Stomach (tissue), 9 donors: ENCODE measurements around the gene ANGPTL8. TPM values are rescaled to one million over a fixed set of nuclear protein-coding genes. Genes with fewer than 3 reads are reported as not detected.

ENCODE experiments used
- DNase-seq, 2 donors: peaks; one replicate each; pipeline versions ENCODE4 v3.0.0 to v3.0.0-alpha.2; 2013 to 2019
- H3K27ac ChIP-seq, 5 donors: fragments of 200-600 bp in 4 of 5; sonication (generic) in 4 of 5; one replicate each; pipeline ENCODE4 v1.5.1; 2013 to 2019; ENCODE audit warnings: mild to moderate bottlenecking in 1 of 5, moderate library complexity in 1 of 5
- H3K27me3 ChIP-seq, 3 donors: fragments of 200-600 bp; sonication (generic); one replicate each; pipeline ENCODE4 v1.5.1; 2017 to 2019; ENCODE audit warnings: mixed run types in 1 of 3
- H3K36me3 ChIP-seq, 4 donors: fragments of 200-600 bp; sonication (generic); 1 replicate in 3 of 4; 2 replicates in 1 of 4; pipeline ENCODE4 v1.5.1; 2016 to 2019
- H3K4me1 ChIP-seq, 4 donors: fragments of 200-600 bp; sonication (generic); one replicate each; pipeline ENCODE4 v1.5.1; 2016 to 2019
- H3K4me3 ChIP-seq, 4 donors: fragments of 200-600 bp; sonication (generic) in 3 of 4; one replicate each; pipeline ENCODE4 v1.5.1; 2016 to 2019; ENCODE audit warnings: mild to moderate bottlenecking in 1 of 4
- H3K9me3 ChIP-seq, 4 donors: fragments of 200-600 bp; sonication (generic); one replicate each; pipeline ENCODE4 v1.5.1; 2016 to 2019
- CTCF ChIP-seq, 7 experiments: fragments of 450-650 bp in 4 of 7; fragments of 200-600 bp in 3 of 7; sonication (generic) in 3 of 7; IDR thresholded peaks; one replicate each; pipeline ENCODE4 v1.5.1; 2016 to 2019; ENCODE audit warnings: antibody characterized with exemption in 7 of 7, control low read depth in 2 of 7, mild to moderate bottlenecking in 1 of 7
- EP300 ChIP-seq: sonication (generic); formaldehyde crosslinking; IDR thresholded peaks from one replicate; pipeline ENCODE4 v1.6.1; 2017; ENCODE audit warnings: antibody characterized with exemption
- POLR2A ChIP-seq, 4 donors: fragments of 450-650 bp; IDR thresholded peaks; one replicate each; pipeline ENCODE4 v1.6.1; 2016; ENCODE audit warnings: antibody characterized with exemption in 4 of 4, control low read depth in 2 of 4, mild to moderate bottlenecking in 1 of 4, moderate library complexity in 1 of 4
- POLR2AphosphoS5 ChIP-seq, 3 donors: sonication (generic); formaldehyde crosslinking; IDR thresholded peaks; one replicate each; pipeline ENCODE4 v1.6.1; 2016; ENCODE audit warnings: antibody characterized with exemption in 3 of 3
- WGBS, 5 donors: extraction: QIAGEN DNeasy Blood & Tissue Kit in 3 of 5; methylation state at CpG; one replicate each; pipeline versions ENCODE4 v1.1.5 to v1.1.7; 2013 to 2018; 5-methylcytosine and 5-hydroxymethylcytosine counted together
- intact Hi-C: fragments of 100-400 bp; cut with DNase I; formaldehyde crosslinking; loops from one replicate; pipeline ENCODE4 v1.15.1; 2023; ENCODE audit warnings: low total_unique reads
- polyA plus RNA-seq, 3 donors: library from polyadenylated mRNA; stranded (reverse); fragments of 200-250 nt; gene quantifications; one replicate each; pipeline ENCODE4 v1.2.3, GENCODE V29; 2013
- total RNA-seq, 5 donors: library from RNA; depleted of rRNA; stranded (reverse); fragments of >200 nt; gene quantifications; one replicate each; pipeline versions ENCODE4 v1.1.0 to v1.2.3, GENCODE V29; 2014 to 2016
- donor health status: healthy with polysubstance abuse.
- donor health status: Bipolar disorder and iron deficiency.
- donor health status: healthy.

Gene ANGPTL8
- total and polyA plus RNA-seq, 8 donors = 0.70 TPM; not detected in 7

GRCh38 chr19:11192957-11193939, 46.2 kb upstream of the ANGPTL8 start:
- WGBS, 5 donors = 79 to 93% (median 90%) methylated on average over 46 to 68 of the region's 68 CpGs
- Histone ChIP-seq H3K9me3 (no peaks in the 10 kb centered on the region), H3K4me1 (peaks cover 74 to 93% (median 87%) of the 10 kb centered on the region in 4 donors), H3K27ac (peak overlapping the region; percentile 14 to 98 (median 91)), H3K36me3 (peaks cover 29 to 52% (median 39%) of the 10 kb centered on the region in 4 donors), H3K27me3 (no peaks in the 10 kb centered on the region), H3K4me3 (peak overlapping the region in 3 of 4 donors; percentile 67 to 76 (median 72))
- DNase-seq = no peak
- no peak for TF ChIP-seq POLR2AphosphoS5 (IDR thresholded peaks at IDR 0.05)
- no peak for TF ChIP-seq POLR2A (IDR thresholded peaks at IDR 0.05)
- no peak for TF ChIP-seq CTCF (IDR thresholded peaks at IDR 0.05)
- TF ChIP-seq EP300 = no peak
- intact Hi-C loops = no loop called here

- peak overlapping the region; percentile 67 to 77 (median 74) for H3K4me3 ChIP-seq
- no peak for TF ChIP-seq POLR2A (IDR thresholded peaks at IDR 0.05)
- TF ChIP-seq CTCF (IDR thresholded peaks at IDR 0.05) = no peak
- TF ChIP-seq EP300 = no peak
- TF ChIP-seq POLR2AphosphoS5 (IDR thresholded peaks at IDR 0.05) = no peak
These were observed 45.2 kb upstream of the ANGPTL8 start for GRCh38 chr19:11194173-11194572.

GRCh38 chr19:11194656-11195558, 44.5 kb upstream of the ANGPTL8 start:
- H3K4me3 ChIP-seq = peak overlapping the region; percentile 67 to 77 (median 74)

More at GRCh38 chr19:11194173-11194572, 45.2 kb upstream of the ANGPTL8 start:
- Histone ChIP-seq H3K36me3 (peaks cover 29 to 45% (median 39%) of the 10 kb centered on the region in 4 donors), H3K9me3 (no peaks in the 10 kb centered on the region), H3K27me3 (no peaks in the 10 kb centered on the region), H3K27ac (peak overlapping the region; percentile 40 to 98 (median 91)), H3K4me1 (peaks cover 70 to 93% (median 86%) of the 10 kb centered on the region in 4 donors)
- DNase-seq = no peak
- WGBS, 5 donors = 62 to 85% (median 75%) methylated on average over 8 of the region's 8 CpGs
- intact Hi-C loops = no loop called here

More at GRCh38 chr19:11194656-11195558, 44.5 kb upstream of the ANGPTL8 start:
- peak overlapping the region; percentile 40 to 98 (median 91) for H3K27ac ChIP-seq
- H3K9me3 ChIP-seq = no peaks in the 10 kb centered on the region
- WGBS, 5 donors = 13 to 40% (median 35%) methylated on average over 14 to 20 of the region's 20 CpGs
- H3K4me1 ChIP-seq = peaks cover 65 to 88% (median 81%) of the 10 kb centered on the region in 4 donors
- TF ChIP-seq EP300 (no peak), POLR2AphosphoS5 (IDR thresholded peaks at IDR 0.05) (no peak), CTCF (IDR thresholded peaks at IDR 0.05) (no peak), POLR2A (IDR thresholded peaks at IDR 0.05) (no peak)
- H3K36me3 ChIP-seq = peaks cover 29 to 52% (median 45%) of the 10 kb centered on the region in 4 donors
- intact Hi-C loops = no loop called here
- peak in 1 of 2 donors; percentile 80 for DNase-seq
- H3K27me3 ChIP-seq = no peaks in the 10 kb centered on the region
